Measurements from ENCODE around the gene CRYBG2.
A peak's percentile ranks its signal among the peaks of the same experiment; 100 is the strongest.
"Not testable (repeated sequence)": the region's sequence is repeated elsewhere in the genome, so short reads cannot be mapped to it uniquely, and the experiment has no call there.

The CRYBG2 gene

GRCh38 chr1:26374361-26374760 is 20.4 kb upstream of the CRYBG2 start:
- Mint-ChIP-seq H3K4me3 (peak overlapping the region; percentile 40 to 63), H3K4me1 (peaks cover 90% of the 10 kb centered on the region)
- not testable (repeated sequence) for H3K27ac Mint-ChIP-seq, H3K9me3 Mint-ChIP-seq, H3K27me3 Mint-ChIP-seq, ATAC-seq
- DNase-seq, result peak in 1 of 2 donors; percentile 32

GRCh38 chr1:26373789-26374188 is 19.9 kb upstream of the CRYBG2 start:
- Mint-ChIP-seq H3K4me3 (peak overlapping the region; percentile 40 to 63), H3K9me3 (peaks cover 0 to 8% of the 10 kb centered on the region in 2 donors), H3K27ac (no peak overlapping the region), H3K4me1 (peaks cover 88% of the 10 kb centered on the region), H3K27me3 (no peaks in the 10 kb centered on the region)
- DNase-seq, result no peak
- no peak for ATAC-seq

- DNase-seq, result no peak
- Mint-ChIP-seq H3K4me3 (peak overlapping the region; percentile 40 to 63), H3K27ac (no peak overlapping the region), H3K9me3 (peaks cover 0 to 8% of the 10 kb centered on the region in 2 donors), H3K4me1 (peaks cover 83% of the 10 kb centered on the region), H3K27me3 (no peaks in the 10 kb centered on the region)
- peak; percentile 63 for ATAC-seq
Observed at GRCh38 chr1:26373281-26373680, 19.4 kb upstream of the CRYBG2 start.

GRCh38 chr1:26372611-26373010 is 18.7 kb upstream of the CRYBG2 start, which contains the start of gene ZNF683:
ZNF683 (minus strand) TSS chr1:26372750; CDS start chr1:26368571, 4,179 bp downstream.
- peak within 1 kb of the TSS; percentile 40 to 63 for H3K4me3 Mint-ChIP-seq
- not testable (repeated sequence) for H3K27me3 Mint-ChIP-seq, H3K9me3 Mint-ChIP-seq, DNase-seq, ATAC-seq
- peak within 1 kb of the TSS in 1 of 2 donors; percentile 37 for H3K27ac Mint-ChIP-seq
- H3K4me1 Mint-ChIP-seq, result peaks cover 77% of the 10 kb centered on the region

GRCh38 chr1:26372039-26372438 is 18.1 kb upstream of the CRYBG2 start:
- peak overlapping the region in 1 of 2 donors; percentile 1 for H3K4me3 Mint-ChIP-seq
- no peaks in the 10 kb centered on the region for H3K27me3 Mint-ChIP-seq
- peaks cover 0 to 8% of the 10 kb centered on the region in 2 donors for H3K9me3 Mint-ChIP-seq
- H3K4me1 Mint-ChIP-seq, result peaks cover 71% of the 10 kb centered on the region
- ATAC-seq, result no peak
- no peak for DNase-seq
- no peak overlapping the region for H3K27ac Mint-ChIP-seq

- Mint-ChIP-seq H3K27ac (peak overlapping the region; percentile 45 to 73), H3K9me3 (peaks cover 0 to 8% of the 10 kb centered on the region in 2 donors), H3K27me3 (no peaks in the 10 kb centered on the region), H3K4me3 (peak overlapping the region; percentile 46 to 71), H3K4me1 (peaks cover 64% of the 10 kb centered on the region)
- DNase-seq, result no peak
- ATAC-seq, result peak; percentile 57
Observed at GRCh38 chr1:26370591-26371382, 16.9 kb upstream of the CRYBG2 start.

- no peak for ATAC-seq
- Mint-ChIP-seq H3K4me3 (no peak overlapping the region), H3K27ac (no peak overlapping the region), H3K27me3 (peaks cover 14% of the 10 kb centered on the region), H3K4me1 (peaks cover 58% of the 10 kb centered on the region), H3K9me3 (peaks cover 0 to 8% of the 10 kb centered on the region in 2 donors)
- no peak for DNase-seq
Observed at GRCh38 chr1:26368486-26368885, 14.6 kb upstream of the CRYBG2 start.

GRCh38 chr1:26368006-26368405 is 14.1 kb upstream of the CRYBG2 start:
- peak overlapping the region in 1 of 2 donors; percentile 38 for H3K27ac Mint-ChIP-seq
- H3K9me3 Mint-ChIP-seq, result peaks cover 0 to 8% of the 10 kb centered on the region in 2 donors
- no peak overlapping the region for H3K4me3 Mint-ChIP-seq
- ATAC-seq, result no peak
- H3K27me3 Mint-ChIP-seq, result peaks cover 18% of the 10 kb centered on the region
- no peak for DNase-seq
- H3K4me1 Mint-ChIP-seq, result peaks cover 58% of the 10 kb centered on the region

GRCh38 chr1:26367441-26367840 is 13.5 kb upstream of the CRYBG2 start:
- Mint-ChIP-seq H3K27ac (peak overlapping the region in 1 of 2 donors; percentile 79), H3K4me1 (peaks cover 54% of the 10 kb centered on the region), H3K4me3 (no peak overlapping the region), H3K9me3 (peaks cover 0 to 8% of the 10 kb centered on the region in 2 donors), H3K27me3 (peaks cover 22% of the 10 kb centered on the region)
- ATAC-seq (no peak), DNase-seq (no peak)

GRCh38 chr1:26364956-26365355 is 11.0 kb upstream of the CRYBG2 start:
- Mint-ChIP-seq H3K4me3 (no peak overlapping the region), H3K27me3 (peaks cover 47% of the 10 kb centered on the region)
- no peak for ATAC-seq

GRCh38 chr1:26363549-26364448 is 9.9 kb upstream of the CRYBG2 start:
- Mint-ChIP-seq H3K4me3 (no peak overlapping the region), H3K9me3 (no peaks in the 10 kb centered on the region), H3K27me3 (peaks cover 54% of the 10 kb centered on the region), H3K4me1 (peaks cover 60% of the 10 kb centered on the region), H3K27ac (no peak overlapping the region)
- DNase-seq, result peak; percentile 84 to 86
- peak; percentile 85 for ATAC-seq

More at GRCh38 chr1:26364956-26365355, 11.0 kb upstream of the CRYBG2 start:
- DNase-seq, result no peak
- H3K4me1 Mint-ChIP-seq, result peaks cover 54% of the 10 kb centered on the region
- no peak overlapping the region for H3K27ac Mint-ChIP-seq
- no peaks in the 10 kb centered on the region for H3K9me3 Mint-ChIP-seq

GRCh38 chr1:26362331-26362730 is 8.4 kb upstream of the CRYBG2 start:
- no peak for DNase-seq
- Mint-ChIP-seq H3K9me3 (no peaks in the 10 kb centered on the region), H3K4me1 (peaks cover 73% of the 10 kb centered on the region), H3K4me3 (no peak overlapping the region), H3K27ac (no peak overlapping the region), H3K27me3 (peaks cover 54% of the 10 kb centered on the region)
- no peak for ATAC-seq

GRCh38 chr1:26361605-26362122 is 7.7 kb upstream of the CRYBG2 start:
- no peaks in the 10 kb centered on the region for H3K9me3 Mint-ChIP-seq
- H3K27ac Mint-ChIP-seq, result peak overlapping the region in 1 of 2 donors; percentile 70
- ATAC-seq, result no peak
- H3K4me3 Mint-ChIP-seq, result peak overlapping the region in 1 of 2 donors; percentile 92
- DNase-seq, result no peak
- peaks cover 73% of the 10 kb centered on the region for H3K4me1 Mint-ChIP-seq
- H3K27me3 Mint-ChIP-seq, result peaks cover 54% of the 10 kb centered on the region

- Mint-ChIP-seq H3K27me3 (peaks cover 55% of the 10 kb centered on the region), H3K4me3 (peak overlapping the region; percentile 77 to 92), H3K27ac (peak overlapping the region in 1 of 2 donors; percentile 96), H3K4me1 (peaks cover 74% of the 10 kb centered on the region), H3K9me3 (no peaks in the 10 kb centered on the region)
- no peak for ATAC-seq
- no peak for DNase-seq
Observed at GRCh38 chr1:26360807-26361604, 7.1 kb upstream of the CRYBG2 start.

Measured in stimulated activated naive CD8-positive, alpha-beta T cell treated with anti-CD3 and anti-CD28 coated beads, Interleukin-15, amount 100 ng/mL, for 72 hours (primary cell).